ENCODE data around the gene AK5.

Gene AK5

DNA sequence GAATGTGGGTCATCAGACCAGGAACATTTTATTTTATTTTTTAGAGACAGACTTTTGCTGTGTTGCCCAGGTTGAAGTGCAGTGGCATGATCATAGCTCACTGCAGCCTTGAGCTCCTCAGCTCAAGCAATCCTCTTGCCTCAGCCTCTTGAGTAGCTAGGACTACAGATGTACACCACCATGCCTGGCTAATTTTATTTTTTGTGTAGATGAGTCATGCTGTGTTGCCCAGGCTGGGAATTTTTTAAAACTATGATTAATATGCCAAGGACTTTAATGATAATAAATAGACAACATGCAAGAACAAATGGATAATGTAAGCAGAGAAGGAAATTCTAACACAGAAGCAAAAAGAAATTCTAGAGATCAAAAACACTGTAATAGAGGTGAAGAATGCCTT lies 142.4 kb downstream of the AK5 start:
- no peaks in the 10 kb centered on the region for H3K4me1 ChIP-seq (ENCODE audit: control insufficient read depth, low read depth, low read length)
- no peaks in the 10 kb centered on the region for H3K36me3 ChIP-seq (ENCODE audit: control insufficient read depth, low read depth, low read length)
- no peak overlapping the region for H3K4me3 ChIP-seq (ENCODE audit: low read length)
- H3K9ac ChIP-seq (ENCODE audit: low read length): no peak overlapping the region
- H3K9me3 ChIP-seq (ENCODE audit: control insufficient read depth, low read depth, low read length): peaks cover 6% of the 10 kb centered on the region
- H3K27ac ChIP-seq (ENCODE audit: low read length): no peak overlapping the region
- no peaks in the 10 kb centered on the region for H3K27me3 ChIP-seq (ENCODE audit: control insufficient read depth, insufficient read depth, low read length)

DNA sequence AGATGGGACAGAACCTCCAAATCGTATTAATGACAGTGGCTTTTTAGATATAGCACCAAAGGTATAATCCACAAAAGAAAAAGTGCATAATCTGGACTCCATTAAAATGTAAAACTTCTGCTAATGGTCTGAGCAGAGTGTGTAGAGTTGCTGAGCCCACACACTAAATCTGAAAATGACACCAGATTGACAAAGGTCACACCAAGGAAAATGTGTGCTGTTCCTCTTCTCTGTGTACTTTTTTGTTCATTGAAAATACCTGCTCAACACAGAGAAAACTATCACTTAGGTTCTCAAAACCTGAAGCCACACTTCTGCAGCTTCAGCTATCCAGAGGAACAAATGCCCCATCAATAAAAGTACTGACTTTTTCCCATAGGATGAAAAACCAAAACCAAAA lies 146.2 kb downstream of the AK5 start:
- H3K27me3 ChIP-seq (ENCODE audit: control insufficient read depth, insufficient read depth, low read length): no peaks in the 10 kb centered on the region
- no peaks in the 10 kb centered on the region for H3K4me1 ChIP-seq (ENCODE audit: control insufficient read depth, low read depth, low read length)
- peaks cover 6% of the 10 kb centered on the region for H3K9me3 ChIP-seq (ENCODE audit: control insufficient read depth, low read depth, low read length)
- H3K27ac ChIP-seq (ENCODE audit: low read length): no peak overlapping the region
- no peak overlapping the region for H3K9ac ChIP-seq (ENCODE audit: low read length)
- no peaks in the 10 kb centered on the region for H3K36me3 ChIP-seq (ENCODE audit: control insufficient read depth, low read depth, low read length)
- H3K4me3 ChIP-seq (ENCODE audit: low read length): no peak overlapping the region

DNA sequence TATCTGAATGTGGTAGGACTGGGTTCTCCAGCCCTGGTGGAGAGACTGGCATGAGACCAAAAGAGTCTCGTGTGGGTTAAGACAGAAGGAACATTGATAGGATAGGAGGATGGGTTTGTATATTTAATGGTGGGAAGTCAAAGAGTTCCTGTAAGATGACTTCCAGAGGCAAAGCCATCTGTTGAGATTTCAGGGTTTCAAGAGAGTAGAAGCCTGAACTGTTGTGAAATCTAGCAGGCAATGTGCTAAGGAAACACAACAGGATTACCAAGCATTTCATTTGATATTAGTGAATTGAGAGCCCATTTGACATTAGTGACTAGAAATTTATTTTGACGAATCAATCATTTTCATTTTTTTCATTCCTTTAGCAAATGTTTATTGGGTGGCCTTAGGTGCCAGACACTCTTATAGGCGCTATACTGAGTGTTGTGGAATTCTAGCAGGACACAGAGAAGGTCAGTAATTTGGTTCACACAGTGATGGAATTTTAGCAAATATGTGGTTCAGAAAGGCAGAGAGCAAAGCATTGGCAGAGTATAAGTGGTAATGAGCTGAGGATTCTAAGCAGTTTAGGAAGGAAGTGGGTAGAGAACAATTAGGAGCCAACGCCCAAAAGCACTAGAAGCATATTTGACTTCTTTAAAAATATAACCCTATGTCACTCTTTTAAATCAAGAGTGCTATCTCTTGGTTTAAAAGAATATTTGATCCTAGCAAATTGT lies 149.3 kb downstream of the AK5 start:
- no peaks in the 10 kb centered on the region for H3K4me1 ChIP-seq (ENCODE audit: control insufficient read depth, low read depth, low read length)
- H3K36me3 ChIP-seq (ENCODE audit: control insufficient read depth, low read depth, low read length): no peaks in the 10 kb centered on the region
- no peak overlapping the region for H3K9ac ChIP-seq (ENCODE audit: low read length)
- H3K4me3 ChIP-seq (ENCODE audit: low read length): no peak overlapping the region
- H3K27me3 ChIP-seq (ENCODE audit: control insufficient read depth, insufficient read depth, low read length): no peaks in the 10 kb centered on the region
- H3K9me3 ChIP-seq (ENCODE audit: control insufficient read depth, low read depth, low read length): peaks cover 6% of the 10 kb centered on the region
- H3K27ac ChIP-seq (ENCODE audit: low read length): no peak overlapping the region

DNA sequence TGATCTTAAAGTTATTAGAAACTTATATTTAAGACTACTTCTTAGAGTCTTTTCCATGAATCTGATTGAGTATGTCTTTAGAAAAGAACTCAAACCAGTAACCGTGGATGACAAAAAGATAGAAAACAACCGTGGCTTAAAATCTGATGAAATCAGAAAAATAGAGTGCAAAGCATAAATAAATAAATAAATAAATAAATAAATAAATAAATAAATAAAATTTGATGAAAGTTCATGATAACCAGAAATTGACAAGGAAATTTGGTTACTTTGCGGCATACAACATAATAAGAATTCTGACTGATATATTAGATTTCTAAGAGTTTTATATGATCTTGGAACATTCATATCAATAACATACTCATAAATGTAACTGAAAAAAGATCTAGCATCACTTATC lies 152.1 kb downstream of the AK5 start:
- H3K9ac ChIP-seq (ENCODE audit: low read length): no peak overlapping the region
- no peak overlapping the region for H3K27ac ChIP-seq (ENCODE audit: low read length)
- no peaks in the 10 kb centered on the region for H3K4me1 ChIP-seq (ENCODE audit: control insufficient read depth, low read depth, low read length)
- H3K9me3 ChIP-seq (ENCODE audit: control insufficient read depth, low read depth, low read length): no peaks in the 10 kb centered on the region
- no peak overlapping the region for H3K4me3 ChIP-seq (ENCODE audit: low read length)
- H3K27me3 ChIP-seq (ENCODE audit: control insufficient read depth, insufficient read depth, low read length): no peaks in the 10 kb centered on the region
- H3K36me3 ChIP-seq (ENCODE audit: control insufficient read depth, low read depth, low read length): no peaks in the 10 kb centered on the region

DNA sequence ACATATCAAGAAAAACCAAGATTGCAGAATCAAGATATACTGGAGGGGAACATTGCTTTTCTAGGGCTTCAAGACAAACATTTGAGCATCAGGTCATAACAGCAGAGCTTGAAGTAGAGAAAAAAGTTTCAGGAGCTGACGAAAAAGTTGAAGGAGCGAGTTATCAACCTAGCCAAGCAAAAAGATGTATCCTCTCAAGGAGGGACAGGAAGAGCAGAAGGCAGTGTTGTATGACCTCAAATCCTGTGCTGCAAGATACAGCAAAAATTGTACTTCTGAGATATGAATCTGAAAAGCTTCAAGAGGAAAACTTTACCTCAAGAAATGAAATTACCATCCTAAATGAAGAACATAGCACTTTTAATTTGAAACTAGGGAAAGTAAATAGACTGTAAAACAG lies 153.1 kb downstream of the AK5 start:
- no peak overlapping the region for H3K9ac ChIP-seq (ENCODE audit: low read length)
- H3K27ac ChIP-seq (ENCODE audit: low read length): no peak overlapping the region
- H3K27me3 ChIP-seq (ENCODE audit: control insufficient read depth, insufficient read depth, low read length): no peaks in the 10 kb centered on the region
- H3K36me3 ChIP-seq (ENCODE audit: control insufficient read depth, low read depth, low read length): no peaks in the 10 kb centered on the region
- no peaks in the 10 kb centered on the region for H3K9me3 ChIP-seq (ENCODE audit: control insufficient read depth, low read depth, low read length)
- no peak overlapping the region for H3K4me3 ChIP-seq (ENCODE audit: low read length)
- no peaks in the 10 kb centered on the region for H3K4me1 ChIP-seq (ENCODE audit: control insufficient read depth, low read depth, low read length)

DNA sequence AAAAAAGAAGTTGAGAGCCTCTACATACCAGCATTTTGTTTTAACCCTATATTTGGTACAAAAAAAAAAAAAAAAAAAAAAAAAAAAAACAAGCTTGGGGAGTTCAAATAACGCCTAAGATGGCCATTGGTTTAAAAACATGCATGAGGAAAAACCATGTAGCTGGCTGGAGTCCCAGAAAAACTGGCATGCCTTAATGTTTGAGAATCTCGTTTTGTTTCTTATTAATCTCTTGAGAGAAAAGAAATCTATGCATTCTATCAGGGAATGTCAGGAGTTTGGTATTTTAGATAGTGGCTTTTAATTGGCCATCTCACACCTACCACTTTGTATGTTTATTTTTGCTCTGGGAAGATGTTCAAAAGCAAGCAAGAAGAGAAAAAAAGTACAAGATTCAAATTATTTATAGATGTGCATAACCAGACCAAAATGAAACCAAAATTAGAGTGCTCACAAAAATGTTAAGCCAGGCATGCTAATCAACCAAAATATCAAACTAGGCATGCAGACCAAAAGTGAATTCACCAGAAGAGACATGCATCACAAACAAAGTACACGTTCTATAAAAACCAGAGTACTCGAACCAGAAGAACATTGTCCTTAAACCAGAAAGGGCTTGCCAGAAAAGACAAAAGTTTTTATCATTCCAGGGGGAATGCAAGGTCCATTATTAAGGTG lies 156.6 kb downstream of the AK5 start:
- Histone ChIP-seq H3K27ac (ENCODE audit: low read length) (no peak overlapping the region), H3K9me3 (ENCODE audit: control insufficient read depth, low read depth, low read length) (no peaks in the 10 kb centered on the region), H3K4me3 (ENCODE audit: low read length) (no peak overlapping the region), H3K36me3 (ENCODE audit: control insufficient read depth, low read depth, low read length) (no peaks in the 10 kb centered on the region), H3K9ac (ENCODE audit: low read length) (no peak overlapping the region), H3K4me1 (ENCODE audit: control insufficient read depth, low read depth, low read length) (no peaks in the 10 kb centered on the region), H3K27me3 (ENCODE audit: control insufficient read depth, insufficient read depth, low read length) (no peaks in the 10 kb centered on the region)

DNA sequence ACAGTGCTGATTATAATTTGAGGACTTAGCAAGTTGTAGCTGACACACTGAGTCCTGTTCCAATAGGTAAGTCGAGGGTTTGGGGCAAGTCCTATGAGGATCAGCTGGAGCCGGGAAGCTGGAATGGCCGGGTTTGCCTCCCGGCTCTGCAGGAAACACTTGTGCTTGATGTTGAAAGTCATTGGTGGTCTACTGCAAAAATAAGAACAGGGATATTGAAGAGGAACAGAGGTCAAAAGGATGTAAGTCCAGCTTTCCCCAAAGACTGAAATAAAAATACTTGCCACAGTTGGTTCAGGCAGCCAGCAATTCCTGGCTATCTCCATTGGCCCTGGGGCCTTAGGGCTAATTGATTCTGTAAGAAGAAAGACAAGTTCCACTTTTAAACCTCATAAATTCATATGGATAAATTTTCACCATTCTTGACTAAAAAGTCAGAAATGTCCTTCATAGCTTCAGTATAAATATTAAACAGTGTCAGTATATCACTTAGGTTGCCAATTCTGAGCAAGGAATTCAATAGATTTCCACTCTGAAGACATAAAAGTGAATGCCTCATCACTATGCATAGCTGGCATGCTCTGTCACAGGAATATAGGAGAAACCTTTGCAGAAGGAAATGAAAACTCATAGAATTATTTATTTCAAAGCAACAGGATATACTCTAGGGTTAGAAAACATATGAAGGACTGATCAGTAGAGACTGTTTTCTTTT lies 165.2 kb downstream of the AK5 start:
- no peak overlapping the region for H3K9ac ChIP-seq (ENCODE audit: low read length)
- H3K4me1 ChIP-seq (ENCODE audit: control insufficient read depth, low read depth, low read length): no peaks in the 10 kb centered on the region
- no peaks in the 10 kb centered on the region for H3K36me3 ChIP-seq (ENCODE audit: control insufficient read depth, low read depth, low read length)
- no peaks in the 10 kb centered on the region for H3K9me3 ChIP-seq (ENCODE audit: control insufficient read depth, low read depth, low read length)
- no peak overlapping the region for H3K4me3 ChIP-seq (ENCODE audit: low read length)
- H3K27ac ChIP-seq (ENCODE audit: low read length): no peak overlapping the region
- no peaks in the 10 kb centered on the region for H3K27me3 ChIP-seq (ENCODE audit: control insufficient read depth, insufficient read depth, low read length)

DNA sequence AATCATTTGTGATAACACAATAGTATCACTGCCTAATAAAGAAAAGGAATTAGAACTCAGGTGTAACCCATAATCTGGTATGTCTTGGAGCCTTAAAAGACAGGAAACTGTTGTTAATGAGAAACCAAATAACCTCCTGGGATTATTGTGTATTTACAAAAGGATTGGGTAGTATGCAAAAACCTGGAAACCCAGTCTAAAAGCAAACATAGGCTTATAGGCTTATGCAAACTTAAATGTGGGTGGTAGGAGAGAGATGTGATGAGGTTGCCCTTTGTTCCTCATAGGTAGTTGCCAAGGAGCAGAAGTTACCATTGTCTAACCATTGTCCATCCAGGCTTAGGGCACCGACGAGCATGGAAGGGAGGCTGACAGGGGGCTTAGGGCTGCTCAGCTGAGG lies 165.8 kb downstream of the AK5 start:
- Histone ChIP-seq H3K27me3 (ENCODE audit: control insufficient read depth, insufficient read depth, low read length) (no peaks in the 10 kb centered on the region), H3K27ac (ENCODE audit: low read length) (no peak overlapping the region), H3K4me1 (ENCODE audit: control insufficient read depth, low read depth, low read length) (no peaks in the 10 kb centered on the region), H3K36me3 (ENCODE audit: control insufficient read depth, low read depth, low read length) (no peaks in the 10 kb centered on the region), H3K9ac (ENCODE audit: low read length) (no peak overlapping the region), H3K9me3 (ENCODE audit: control insufficient read depth, low read depth, low read length) (no peaks in the 10 kb centered on the region), H3K4me3 (ENCODE audit: low read length) (no peak overlapping the region)

DNA sequence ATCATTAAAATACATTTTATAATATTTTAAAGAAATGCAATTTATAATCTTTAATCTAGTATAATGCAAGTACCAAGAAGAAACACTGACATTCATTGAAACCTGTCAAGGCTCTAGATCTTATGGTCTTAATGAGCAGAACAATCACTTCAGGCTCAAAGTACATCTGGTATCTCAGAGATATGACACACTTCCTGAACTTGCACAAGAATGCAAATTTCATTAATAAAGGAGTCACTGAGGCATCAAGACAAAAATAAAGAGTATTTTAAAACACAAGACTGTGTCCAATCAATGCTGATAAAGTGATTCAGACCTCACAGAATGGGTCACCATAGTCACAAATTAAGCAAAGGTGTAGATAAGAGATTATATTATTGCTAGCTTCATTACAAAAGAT lies 178.1 kb downstream of the AK5 start:
- H3K4me3 ChIP-seq (ENCODE audit: low read length): no peak overlapping the region
- H3K9me3 ChIP-seq (ENCODE audit: control insufficient read depth, low read depth, low read length): no peaks in the 10 kb centered on the region
- H3K27me3 ChIP-seq (ENCODE audit: control insufficient read depth, insufficient read depth, low read length): no peaks in the 10 kb centered on the region
- no peak overlapping the region for H3K27ac ChIP-seq (ENCODE audit: low read length)
- H3K9ac ChIP-seq (ENCODE audit: low read length): no peak overlapping the region
- no peaks in the 10 kb centered on the region for H3K36me3 ChIP-seq (ENCODE audit: control insufficient read depth, low read depth, low read length)
- no peaks in the 10 kb centered on the region for H3K4me1 ChIP-seq (ENCODE audit: control insufficient read depth, low read depth, low read length)

DNA sequence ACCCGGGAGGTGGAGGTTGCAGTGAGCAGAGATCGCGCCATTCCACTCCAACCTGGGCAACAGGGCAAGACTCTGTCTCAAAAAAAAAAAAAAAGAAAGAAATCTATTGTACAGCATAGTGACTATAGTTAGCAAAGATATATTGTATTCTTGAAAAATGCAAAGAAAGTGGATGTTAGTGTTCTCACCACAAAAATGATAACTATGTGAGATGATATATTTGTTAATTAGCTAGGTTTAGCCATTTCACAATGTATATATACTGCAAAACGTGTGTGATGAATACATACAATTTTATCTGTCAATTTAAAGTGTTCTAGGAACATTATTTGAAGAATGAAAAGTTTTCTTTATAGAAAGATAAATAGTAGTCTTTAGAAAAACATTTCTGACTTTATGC lies 179.9 kb downstream of the AK5 start:
- no peak overlapping the region for H3K9ac ChIP-seq (ENCODE audit: low read length)
- no peaks in the 10 kb centered on the region for H3K9me3 ChIP-seq (ENCODE audit: control insufficient read depth, low read depth, low read length)
- no peak overlapping the region for H3K4me3 ChIP-seq (ENCODE audit: low read length)
- no peak overlapping the region for H3K27ac ChIP-seq (ENCODE audit: low read length)
- H3K4me1 ChIP-seq (ENCODE audit: control insufficient read depth, low read depth, low read length): no peaks in the 10 kb centered on the region
- H3K36me3 ChIP-seq (ENCODE audit: control insufficient read depth, low read depth, low read length): no peaks in the 10 kb centered on the region
- H3K27me3 ChIP-seq (ENCODE audit: control insufficient read depth, insufficient read depth, low read length): no peaks in the 10 kb centered on the region

DNA sequence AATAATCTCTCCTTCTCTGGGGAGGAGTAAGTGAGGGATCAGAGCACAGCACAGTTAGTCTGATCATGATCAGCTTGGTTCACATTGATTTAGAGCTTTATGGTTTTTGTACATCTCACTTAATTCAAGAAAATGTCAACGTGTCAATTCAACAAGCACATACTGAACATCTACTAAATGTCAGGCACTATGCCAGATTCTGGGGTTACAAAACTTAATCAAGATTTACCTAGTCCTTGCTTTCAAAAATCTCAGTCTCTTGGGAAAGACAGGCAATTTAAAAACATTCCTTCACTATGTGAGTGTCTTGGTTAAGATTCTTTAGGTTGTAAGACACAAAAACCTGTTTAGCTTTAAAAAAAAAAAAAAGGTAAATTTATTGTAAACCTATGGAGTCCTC lies 181.4 kb downstream of the AK5 start:
- Histone ChIP-seq H3K9ac (ENCODE audit: low read length) (no peak overlapping the region), H3K4me3 (ENCODE audit: low read length) (no peak overlapping the region)

More for the DNA sequence above, 181.4 kb downstream of the AK5 start:
- H3K27ac ChIP-seq (ENCODE audit: low read length): no peak overlapping the region
- H3K36me3 ChIP-seq (ENCODE audit: control insufficient read depth, low read depth, low read length): no peaks in the 10 kb centered on the region
- no peaks in the 10 kb centered on the region for H3K4me1 ChIP-seq (ENCODE audit: control insufficient read depth, low read depth, low read length)
- H3K9me3 ChIP-seq (ENCODE audit: control insufficient read depth, low read depth, low read length): no peaks in the 10 kb centered on the region
- H3K27me3 ChIP-seq (ENCODE audit: control insufficient read depth, insufficient read depth, low read length): no peaks in the 10 kb centered on the region
